HFFc6 (cell line): ENCODE results near the gene RHBDF2. TPM values are rescaled to one million over a fixed set of nuclear protein-coding genes. Genes with fewer than 3 reads are reported as not detected.

ENCODE experiments used
- DNase-seq: peaks from one replicate; pipeline ENCODE4 v3.0.0-alpha.2; 2018
- H3K27ac Mint-ChIP-seq: 2 replicates; pipeline ENCODE4 v1.8.0; 2020; ENCODE audit warnings: mild to moderate bottlenecking, mixed read lengths
- H3K27me3 Mint-ChIP-seq: 2 replicates; pipeline ENCODE4 v1.8.0; 2021; ENCODE audit warnings: mild to moderate bottlenecking, moderate library complexity, mixed read lengths; ENCODE audit not compliant: insufficient read depth
- H3K36me3 Mint-ChIP-seq: 2 replicates; pipeline ENCODE4 v1.8.0; 2021; ENCODE audit warnings: low read depth, mixed read lengths
- H3K4me1 Mint-ChIP-seq: 2 replicates; pipeline ENCODE4 v1.8.0; 2020; ENCODE audit warnings: low read depth, mixed read lengths
- H3K4me3 Mint-ChIP-seq: 2 replicates; pipeline ENCODE4 v1.8.0; 2020; ENCODE audit warnings: mild to moderate bottlenecking, moderate library complexity, mixed read lengths
- H3K9me3 Mint-ChIP-seq: 2 replicates; pipeline ENCODE4 v1.8.0; 2020; ENCODE audit warnings: mild to moderate bottlenecking, mixed read lengths
- CTCF ChIP-seq: fragments of 200-600 bp; sonication (generic); IDR thresholded peaks from 2 replicates; pipeline ENCODE4 v1.5.0; 2021; ENCODE audit warnings: antibody characterized with exemption, mild to moderate bottlenecking
- total RNA-seq, 6 experiments: library from RNA; stranded (reverse); fragmentation: NEBNext Ultra II Directional; extraction: Animal tissue kit (Norgen Biotek cat#: 25700); gene quantifications; 2 replicates in 1 of 6; 3 replicates in 5 of 6; pipeline ENCODE4 v1.2.3, GENCODE V29; 2021

The RHBDF2 gene
- total RNA-seq, 6 experiments from 2014 or later: 7.1 to 13.1 (median 9.4) TPM

- no peak for TF ChIP-seq CTCF
- no peaks in the 10 kb centered on the region for H3K4me1 Mint-ChIP-seq
- no peak overlapping the region for H3K4me3 Mint-ChIP-seq
- H3K27ac Mint-ChIP-seq: no peak overlapping the region
- DNase-seq: no peak
- no peaks in the 10 kb centered on the region for H3K9me3 Mint-ChIP-seq
- no peaks in the 10 kb centered on the region; the same call in 1 of the 2 replicates for H3K36me3 Mint-ChIP-seq
- peaks cover 2% of the 10 kb centered on the region for H3K27me3 Mint-ChIP-seq
These were observed 20.1 kb downstream of the RHBDF2 start for GRCh38 chr17:76481071-76481655.

- no peak overlapping the region for H3K27ac Mint-ChIP-seq
- TF ChIP-seq CTCF: no peak
- H3K9me3 Mint-ChIP-seq: no peaks in the 10 kb centered on the region
- peaks cover 2% of the 10 kb centered on the region for H3K27me3 Mint-ChIP-seq
- H3K4me1 Mint-ChIP-seq: no peaks in the 10 kb centered on the region
- H3K36me3 Mint-ChIP-seq: no peaks in the 10 kb centered on the region; the same call in 1 of the 2 replicates
- H3K4me3 Mint-ChIP-seq: no peak overlapping the region
- DNase-seq: no peak
These were observed 20.6 kb downstream of the RHBDF2 start for GRCh38 chr17:76480632-76481031.

- Mint-ChIP-seq H3K36me3 (no peaks in the 10 kb centered on the region; the same call in 1 of the 2 replicates), H3K4me3 (no peak overlapping the region), H3K27me3 (peaks cover 2% of the 10 kb centered on the region; the same call in 1 of the 2 replicates), H3K4me1 (no peaks in the 10 kb centered on the region), H3K27ac (no peak overlapping the region), H3K9me3 (no peaks in the 10 kb centered on the region)
- DNase-seq: no peak
- TF ChIP-seq CTCF: no peak
These were observed 21.6 kb downstream of the RHBDF2 start for GRCh38 chr17:76479515-76480060.

GRCh38 chr17:76478730-76479514 is 22.3 kb downstream of the RHBDF2 start:
- DNase-seq: no peak
- no peaks in the 10 kb centered on the region for H3K9me3 Mint-ChIP-seq
- H3K27ac Mint-ChIP-seq: no peak overlapping the region
- no peaks in the 10 kb centered on the region; the same call in 1 of the 2 replicates for H3K27me3 Mint-ChIP-seq
- no peak overlapping the region for H3K4me3 Mint-ChIP-seq
- no peaks in the 10 kb centered on the region for H3K36me3 Mint-ChIP-seq
- TF ChIP-seq CTCF: no peak
- H3K4me1 Mint-ChIP-seq: no peaks in the 10 kb centered on the region

- H3K9me3 Mint-ChIP-seq: no peaks in the 10 kb centered on the region
- no peaks in the 10 kb centered on the region; the same call in 1 of the 2 replicates for H3K27me3 Mint-ChIP-seq
- H3K27ac Mint-ChIP-seq: no peak overlapping the region
- no peak for DNase-seq
- no peak overlapping the region for H3K4me3 Mint-ChIP-seq
- H3K36me3 Mint-ChIP-seq: no peaks in the 10 kb centered on the region
- H3K4me1 Mint-ChIP-seq: no peaks in the 10 kb centered on the region
- TF ChIP-seq CTCF: no peak
These were observed 23.1 kb downstream of the RHBDF2 start for GRCh38 chr17:76478097-76478496.
